Breast epithelium (tissue), 3 donors: Measurements from ENCODE around the gene SLC25A48.

Experiments
- POLR2A ChIP-seq: fragments of 450-650 bp; IDR thresholded peaks from one replicate; pipeline ENCODE4 v1.6.1; 2016; ENCODE audit warnings: antibody characterized with exemption, mild to moderate bottlenecking, moderate library complexity
- POLR2AphosphoS5 ChIP-seq, 3 donors: sonication (generic); formaldehyde crosslinking; IDR thresholded peaks; one replicate each; pipeline ENCODE4 v1.6.1; 2017; ENCODE audit warnings: antibody characterized with exemption in 3 of 3
- TF ChIP-seq, protein P1 (sequence below), 3 donors: fragments of 450-650 bp; IDR thresholded peaks; one replicate each; pipeline ENCODE4 v1.5.1; 2016 to 2017; ENCODE audit warnings: antibody characterized with exemption in 3 of 3, mild to moderate bottlenecking in 3 of 3, moderate library complexity in 3 of 3

GRCh38 chr5:135864503-135865435 is 30.3 kb downstream of the SLC25A48 start:
- TF ChIP-seq, protein P1, sequence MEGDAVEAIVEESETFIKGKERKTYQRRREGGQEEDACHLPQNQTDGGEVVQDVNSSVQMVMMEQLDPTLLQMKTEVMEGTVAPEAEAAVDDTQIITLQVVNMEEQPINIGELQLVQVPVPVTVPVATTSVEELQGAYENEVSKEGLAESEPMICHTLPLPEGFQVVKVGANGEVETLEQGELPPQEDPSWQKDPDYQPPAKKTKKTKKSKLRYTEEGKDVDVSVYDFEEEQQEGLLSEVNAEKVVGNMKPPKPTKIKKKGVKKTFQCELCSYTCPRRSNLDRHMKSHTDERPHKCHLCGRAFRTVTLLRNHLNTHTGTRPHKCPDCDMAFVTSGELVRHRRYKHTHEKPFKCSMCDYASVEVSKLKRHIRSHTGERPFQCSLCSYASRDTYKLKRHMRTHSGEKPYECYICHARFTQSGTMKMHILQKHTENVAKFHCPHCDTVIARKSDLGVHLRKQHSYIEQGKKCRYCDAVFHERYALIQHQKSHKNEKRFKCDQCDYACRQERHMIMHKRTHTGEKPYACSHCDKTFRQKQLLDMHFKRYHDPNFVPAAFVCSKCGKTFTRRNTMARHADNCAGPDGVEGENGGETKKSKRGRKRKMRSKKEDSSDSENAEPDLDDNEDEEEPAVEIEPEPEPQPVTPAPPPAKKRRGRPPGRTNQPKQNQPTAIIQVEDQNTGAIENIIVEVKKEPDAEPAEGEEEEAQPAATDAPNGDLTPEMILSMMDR (IDR thresholded peaks at IDR 0.05) = no peak
- TF ChIP-seq POLR2A = no peak
- TF ChIP-seq POLR2AphosphoS5 (IDR thresholded peaks at IDR 0.05) = no peak
